Epithelial cell of prostate (primary cell): ENCODE results near the gene RAPGEF2.
"Not testable (repeated sequence)": the region's sequence is repeated elsewhere in the genome, so short reads cannot be mapped to it uniquely, and the experiment has no call there.

Source experiments
- DNase-seq: peaks from one replicate; pipeline ENCODE4 v3.0.0-alpha.2; 2011; ENCODE audit warnings: low read depth, low spot score
- H3K27ac ChIP-seq: fragments of 450-650 bp; 2 replicates; pipeline ENCODE4 v1.5.1; 2017; ENCODE audit warnings: mild to moderate bottlenecking

Gene RAPGEF2

DNA sequence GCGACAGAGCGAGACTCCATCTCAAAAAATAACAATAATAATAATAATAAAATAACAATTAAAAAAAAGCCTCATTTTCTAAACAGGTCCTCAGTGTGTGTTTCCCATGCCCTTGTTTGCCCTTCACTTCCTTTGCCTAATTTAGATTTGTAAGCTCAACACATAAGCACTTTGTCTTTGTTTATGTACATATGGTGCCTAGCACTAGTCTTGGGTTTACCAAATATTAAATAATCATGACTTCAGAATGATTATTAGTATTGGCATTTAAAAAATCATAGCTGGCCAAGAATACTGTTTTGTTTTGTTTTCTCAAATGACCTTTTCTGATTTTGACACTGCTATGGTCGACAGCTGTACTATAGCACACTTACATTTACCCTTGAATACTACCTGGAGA is 6.4 kb upstream of the RAPGEF2 start:
- H3K27ac ChIP-seq, result no peak overlapping the region
- DNase-seq, result no peak

DNA sequence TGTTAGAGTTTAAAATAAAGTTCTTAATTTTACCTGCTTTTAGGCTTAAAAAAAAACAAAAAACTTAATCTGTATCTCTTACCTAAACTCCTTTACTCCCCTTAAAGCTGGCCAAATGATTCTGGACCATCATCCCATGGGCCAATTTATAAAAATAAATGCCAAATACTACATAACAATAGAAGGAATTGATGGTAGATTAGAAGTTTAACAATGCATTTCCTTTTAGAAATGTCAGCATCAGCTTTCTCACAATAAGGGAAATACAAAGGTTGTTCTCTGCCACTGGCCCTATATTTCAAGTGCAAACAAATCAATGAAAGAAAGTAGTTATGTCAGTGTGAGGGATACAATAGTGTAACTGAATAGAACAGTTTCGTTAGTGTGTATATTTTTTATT is 5.7 kb upstream of the RAPGEF2 start:
- DNase-seq, result no peak
- no peak overlapping the region for H3K27ac ChIP-seq

DNA sequence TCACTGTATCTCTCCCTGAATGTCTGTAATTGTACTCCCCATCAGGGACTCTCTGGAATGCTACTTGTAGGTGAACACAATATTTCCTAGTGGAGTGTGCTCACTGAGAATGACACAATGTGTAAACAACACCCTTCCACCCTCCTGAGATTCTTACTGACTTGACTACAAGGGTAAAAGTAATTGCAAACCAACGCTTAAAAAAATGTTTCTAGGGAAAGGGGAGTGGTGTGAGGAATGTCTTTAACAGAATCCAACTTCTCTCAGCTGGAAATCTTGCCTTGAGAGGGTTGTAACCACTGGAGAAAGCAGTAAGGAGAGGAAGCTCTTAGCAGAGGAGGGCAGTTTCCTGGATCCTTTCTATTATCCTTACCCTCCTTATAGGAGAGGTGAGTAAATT is 5.1 kb upstream of the RAPGEF2 start:
- H3K27ac ChIP-seq, result no peak overlapping the region
- DNase-seq, result no peak

DNA sequence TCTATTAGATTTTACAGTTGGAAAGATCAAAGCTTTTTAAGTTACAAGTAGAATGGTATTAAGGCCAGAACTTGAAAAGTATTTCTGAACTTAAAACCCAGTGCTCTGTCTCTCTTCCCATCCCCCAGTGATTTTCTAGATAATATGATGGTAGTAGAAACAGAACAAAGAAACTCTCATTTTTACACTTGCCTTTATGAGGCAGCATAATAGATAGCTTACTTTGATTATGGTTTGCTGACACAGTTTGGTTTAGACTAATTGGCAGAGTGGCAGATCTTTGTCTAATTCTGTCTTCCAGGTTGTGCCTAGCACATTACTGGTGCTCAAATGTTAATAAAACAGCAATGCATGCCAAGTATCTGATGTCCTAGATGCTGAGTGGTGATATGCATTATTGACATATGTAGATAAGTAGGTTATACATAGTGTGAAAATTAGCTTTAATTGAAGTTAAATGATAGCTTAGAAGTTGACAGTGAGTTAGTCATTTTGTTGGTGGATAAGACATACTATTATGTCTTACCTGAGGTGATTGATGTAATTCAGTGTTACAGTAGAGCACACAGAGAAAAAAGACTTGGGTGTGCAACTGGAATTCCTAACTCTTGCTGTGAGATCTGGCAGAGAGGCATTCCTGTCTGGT is 4.3 kb upstream of the RAPGEF2 start:
- DNase-seq, result no peak
- H3K27ac ChIP-seq, result no peak overlapping the region

DNA sequence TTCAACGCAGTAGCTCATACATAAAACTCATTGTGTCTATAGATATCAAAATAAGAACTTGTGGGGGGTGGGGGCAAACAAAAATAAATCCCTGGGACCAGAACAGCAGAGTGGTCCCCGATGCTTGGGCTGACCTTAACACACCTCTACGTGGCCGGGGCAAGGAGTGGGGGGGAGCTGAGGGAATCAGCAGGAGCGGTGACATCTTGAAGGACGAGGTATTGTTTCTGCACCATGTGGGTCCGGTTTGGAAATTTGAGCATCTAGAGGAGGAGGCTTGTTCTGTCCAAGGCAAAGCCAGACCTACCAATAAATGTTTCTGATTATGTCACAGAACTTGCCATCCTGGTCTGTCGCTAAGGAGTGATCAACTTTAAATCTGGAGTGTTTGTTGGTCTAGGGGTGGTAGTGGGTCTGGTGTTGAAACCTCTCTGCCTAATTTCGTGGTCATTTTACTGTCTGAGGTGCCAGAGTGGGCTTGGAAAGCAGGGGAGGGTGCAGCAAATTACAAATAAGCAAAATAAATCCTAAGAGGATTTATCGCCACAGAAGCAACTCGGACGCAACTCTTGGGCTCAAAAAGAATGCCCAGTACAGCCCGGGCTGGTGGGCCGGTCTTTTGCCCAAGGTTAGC is 774 bp upstream of the RAPGEF2 start:
- H3K27ac ChIP-seq, result peak overlapping the region; percentile 90
- DNase-seq, result no peak

DNA sequence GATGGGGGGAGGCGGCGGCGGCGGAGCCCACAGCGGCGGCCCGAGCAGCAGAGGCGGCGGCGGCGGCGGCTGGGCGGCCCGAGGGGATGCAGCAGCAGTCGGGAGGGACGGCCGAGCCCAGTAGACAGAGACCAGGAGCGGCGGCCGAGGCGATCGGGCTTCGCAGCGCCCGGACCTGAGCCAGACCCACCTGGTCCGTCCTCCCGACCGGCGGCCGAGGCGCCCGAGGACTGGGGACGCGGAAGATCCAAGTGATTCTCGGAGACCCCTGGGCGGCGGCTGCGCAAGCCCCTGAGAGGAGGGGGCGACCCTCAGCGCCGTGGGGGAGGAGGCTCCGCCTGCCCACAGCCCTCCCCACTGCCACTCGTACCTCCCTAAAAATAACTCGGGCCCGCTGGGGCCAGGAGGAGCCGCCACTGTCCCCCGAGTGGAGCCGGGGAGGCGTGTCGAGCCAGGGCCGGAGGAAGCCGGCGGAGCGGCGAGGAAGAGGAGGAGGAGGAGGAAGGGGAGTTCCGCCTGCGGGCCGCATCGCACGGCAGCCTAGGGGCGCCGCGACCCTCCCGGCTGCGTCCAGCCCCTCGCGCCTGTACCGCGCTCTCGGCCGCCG is 608 bp downstream of the RAPGEF2 start:
- no peak for DNase-seq
- H3K27ac ChIP-seq, result peak overlapping the region; percentile 90

DNA sequence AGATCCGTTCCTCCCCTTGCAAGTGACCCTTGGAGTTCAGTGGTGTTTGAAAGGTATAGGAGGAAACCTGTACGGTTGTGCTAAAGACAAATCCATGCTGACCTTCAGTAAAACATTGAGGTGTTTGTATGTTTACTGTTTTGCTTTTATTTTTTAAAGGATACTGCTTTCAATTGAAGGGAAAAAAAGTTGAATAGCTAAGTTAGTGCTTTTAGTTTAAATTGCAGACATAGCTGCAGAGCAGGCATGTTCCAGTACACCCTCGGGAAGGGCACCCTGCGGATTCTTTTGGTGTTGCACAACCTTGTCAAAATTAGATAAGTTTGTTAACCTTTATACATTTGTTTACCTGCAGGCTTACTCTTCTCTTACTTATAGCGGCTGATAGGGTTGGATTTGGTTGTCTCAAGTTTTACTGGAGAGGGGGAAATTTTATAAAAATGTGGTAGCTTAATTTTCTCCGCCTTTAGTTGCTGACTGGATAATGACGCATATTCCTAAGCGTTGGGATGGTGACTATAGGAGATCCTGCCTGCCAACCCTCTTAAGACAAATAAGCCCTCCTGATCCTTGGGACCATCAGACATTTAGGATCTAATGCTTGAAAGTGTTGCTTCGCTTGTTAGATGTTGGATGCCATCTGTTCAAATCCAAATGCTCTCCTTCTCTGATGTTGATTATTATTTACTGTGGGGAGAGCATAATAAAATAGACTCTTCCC is 2.0 kb downstream of the RAPGEF2 start:
- H3K27ac ChIP-seq, result peak overlapping the region; percentile 90
- no peak for DNase-seq

DNA sequence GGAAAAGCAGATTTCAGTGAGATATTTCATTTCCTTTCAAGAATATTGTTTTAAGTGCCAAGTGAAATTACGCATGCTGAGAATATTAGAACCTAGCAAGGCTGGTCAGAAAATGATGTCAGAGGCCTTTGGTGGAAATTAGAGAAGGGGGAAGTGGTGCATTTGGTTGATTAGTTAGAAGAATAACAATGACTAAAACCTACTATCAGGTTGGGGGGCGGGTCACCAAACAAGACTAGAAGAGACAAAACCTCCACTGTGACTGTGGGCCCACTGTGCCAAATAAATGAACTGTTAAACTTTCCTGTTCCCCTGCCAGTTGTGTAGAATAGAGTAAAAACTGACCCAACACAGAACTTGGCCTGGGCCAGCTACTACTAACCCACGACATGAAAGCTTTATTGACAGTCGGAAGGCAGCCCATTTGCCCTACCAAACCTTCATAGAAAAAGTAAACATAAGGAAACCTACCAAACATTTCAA is 2.9 kb downstream of the RAPGEF2 start:
- H3K27ac ChIP-seq, result peak overlapping the region; percentile 90
- no peak for DNase-seq

DNA sequence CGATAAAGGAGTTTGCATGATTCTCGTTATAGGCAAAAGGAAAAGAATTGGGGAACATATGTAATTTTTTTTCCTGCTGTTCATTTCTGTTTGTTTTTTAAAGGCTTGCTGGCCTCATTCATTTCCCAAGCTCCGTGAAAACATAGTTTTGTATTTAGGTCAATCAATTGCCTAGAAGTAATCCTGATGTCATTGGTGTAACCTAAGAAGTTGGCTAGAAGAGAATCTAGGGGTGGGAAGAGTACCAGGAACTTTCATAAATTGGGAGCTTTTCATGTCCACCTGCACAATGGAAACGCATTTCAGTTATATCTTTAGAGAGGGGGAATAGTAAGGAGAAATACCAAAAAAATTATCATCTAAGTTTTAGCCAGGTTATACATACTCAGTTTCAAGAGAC is 3.8 kb downstream of the RAPGEF2 start:
- H3K27ac ChIP-seq, result no peak overlapping the region
- DNase-seq, result no peak

DNA sequence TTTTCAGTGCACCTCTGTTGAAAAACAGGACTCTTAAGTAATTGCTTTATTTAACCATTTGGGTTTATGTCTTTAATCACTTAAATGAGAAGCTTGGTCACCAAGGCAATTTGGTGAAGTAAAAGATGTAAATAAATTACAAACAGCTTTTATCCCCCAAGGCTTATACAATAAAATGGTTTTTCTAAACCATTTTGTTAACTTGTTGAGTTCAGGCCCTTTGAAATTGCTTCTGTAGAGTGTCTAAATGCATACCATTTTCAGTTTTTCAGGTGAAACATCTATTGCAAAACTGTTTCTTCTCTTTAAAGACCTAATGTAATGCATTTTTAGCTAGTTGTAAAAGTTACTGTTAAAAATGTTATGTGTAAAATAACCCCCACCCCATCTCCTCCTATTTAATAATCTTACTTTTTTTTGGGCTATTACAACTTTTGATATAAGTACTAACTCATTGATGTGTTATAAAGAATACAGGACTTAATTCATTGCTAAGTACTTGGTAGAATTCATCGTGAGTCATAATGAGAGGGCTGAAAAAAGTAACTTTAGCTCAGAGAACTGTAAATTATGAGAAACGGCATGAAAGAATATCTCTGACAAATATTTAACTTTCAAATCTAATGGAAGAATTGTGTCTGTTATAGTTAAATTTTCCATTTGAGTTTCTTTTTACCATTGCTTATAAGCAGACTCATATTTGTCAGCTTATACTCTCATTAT is 4.5 kb downstream of the RAPGEF2 start:
- no peak overlapping the region for H3K27ac ChIP-seq
- DNase-seq, result no peak

DNA sequence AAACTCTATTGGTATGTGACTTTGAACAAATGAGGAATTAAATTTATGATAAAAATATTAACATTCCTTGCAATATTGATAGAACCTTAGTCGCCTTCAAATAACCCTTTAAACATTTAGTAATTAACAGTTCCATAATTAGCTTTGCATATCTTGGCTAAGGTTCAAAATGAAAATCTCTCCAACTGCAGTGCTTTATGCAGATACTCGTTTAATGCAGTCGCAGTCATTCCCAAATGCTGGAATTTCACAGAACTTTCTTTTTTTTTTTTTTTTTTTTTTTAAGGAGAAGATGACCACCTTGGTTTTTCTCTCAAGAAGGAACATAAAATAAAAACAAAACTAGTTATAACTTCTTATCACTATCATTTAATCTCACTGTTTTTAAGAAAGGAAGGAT is 5.2 kb downstream of the RAPGEF2 start:
- DNase-seq, result no peak
- no peak overlapping the region for H3K27ac ChIP-seq

DNA sequence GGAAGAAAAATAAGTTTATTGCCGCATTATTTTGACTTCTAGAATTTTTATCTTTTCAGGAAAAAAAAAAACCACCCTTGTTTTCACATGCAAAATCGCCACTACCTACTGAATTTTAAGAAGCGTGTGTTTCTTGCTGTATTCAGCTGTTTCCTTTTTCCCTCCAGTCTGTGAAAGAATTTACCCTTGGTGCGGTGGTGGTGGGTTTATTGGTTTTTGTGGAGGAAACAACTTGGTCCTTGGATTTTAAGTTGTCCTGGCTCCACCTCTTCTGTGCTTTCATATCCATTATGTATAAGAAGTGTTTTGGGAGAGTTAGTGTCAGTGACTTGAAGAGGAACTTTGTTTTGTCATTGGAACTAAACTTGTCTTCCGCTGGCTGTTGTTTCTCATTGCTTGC is 8.1 kb downstream of the RAPGEF2 start:
- no peak for DNase-seq
- H3K27ac ChIP-seq, result no peak overlapping the region

DNA sequence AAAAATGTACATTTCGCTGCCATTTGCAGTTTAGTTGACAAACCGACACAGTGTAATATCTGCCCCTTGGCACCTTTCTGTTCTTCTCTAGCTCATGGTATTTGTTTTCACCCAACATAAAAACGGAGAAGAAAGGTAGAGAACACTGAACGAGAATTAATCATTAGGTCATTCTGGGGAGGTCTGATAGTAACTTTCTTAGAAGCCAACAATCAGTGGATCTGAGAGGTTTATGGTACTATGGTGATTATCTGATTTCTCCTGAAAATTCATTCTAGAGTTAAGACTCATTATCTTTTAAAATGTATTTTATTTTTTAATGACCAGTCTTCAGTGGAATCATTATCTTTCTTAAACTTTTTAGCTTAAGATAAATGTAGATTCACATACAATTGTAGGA is 8.5 kb downstream of the RAPGEF2 start:
- no peak overlapping the region for H3K27ac ChIP-seq
- DNase-seq, result no peak

DNA sequence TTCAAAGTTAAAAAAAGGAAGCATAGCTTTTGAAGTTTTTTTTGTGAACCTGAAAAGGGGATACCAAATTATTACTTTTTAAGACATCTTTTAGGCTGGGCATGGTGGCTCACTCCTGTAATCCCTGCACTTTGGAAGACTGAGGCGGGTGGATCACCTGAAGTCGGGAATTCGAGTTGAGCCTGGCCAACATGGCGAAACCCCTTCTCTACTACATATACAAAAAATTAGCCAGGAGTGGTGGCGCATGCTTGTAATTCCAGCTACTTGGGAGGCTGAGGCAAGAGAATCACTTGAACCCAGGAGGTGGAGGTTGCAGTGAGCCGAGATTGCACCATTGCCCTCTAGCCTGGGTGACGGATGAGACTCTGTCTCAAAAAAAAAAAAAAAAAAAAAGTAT is 10.5 kb downstream of the RAPGEF2 start:
- not testable (repeated sequence) for DNase-seq

DNA sequence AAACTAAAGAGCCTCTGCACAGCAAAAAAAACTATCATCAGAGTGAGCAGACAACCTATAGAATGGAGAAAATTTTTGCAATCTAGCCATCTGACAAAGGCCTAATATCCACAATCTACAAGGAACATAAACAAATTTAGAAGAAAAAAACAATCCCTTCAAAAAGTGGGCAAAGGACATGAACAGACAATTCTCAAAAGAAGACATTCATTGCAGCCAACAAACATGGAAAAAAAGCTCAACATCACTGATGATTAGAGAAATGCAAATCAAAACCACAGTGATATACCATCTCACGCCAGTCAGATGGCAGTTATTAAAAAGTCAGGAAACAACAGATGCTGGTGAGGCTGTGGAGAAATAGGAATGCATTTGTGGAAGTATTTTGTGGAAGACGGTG is 13.2 kb downstream of the RAPGEF2 start:
- not testable (repeated sequence) for DNase-seq, H3K27ac ChIP-seq

More for the DNA sequence above, 10.5 kb downstream of the RAPGEF2 start:
- not testable (repeated sequence) for H3K27ac ChIP-seq

DNA sequence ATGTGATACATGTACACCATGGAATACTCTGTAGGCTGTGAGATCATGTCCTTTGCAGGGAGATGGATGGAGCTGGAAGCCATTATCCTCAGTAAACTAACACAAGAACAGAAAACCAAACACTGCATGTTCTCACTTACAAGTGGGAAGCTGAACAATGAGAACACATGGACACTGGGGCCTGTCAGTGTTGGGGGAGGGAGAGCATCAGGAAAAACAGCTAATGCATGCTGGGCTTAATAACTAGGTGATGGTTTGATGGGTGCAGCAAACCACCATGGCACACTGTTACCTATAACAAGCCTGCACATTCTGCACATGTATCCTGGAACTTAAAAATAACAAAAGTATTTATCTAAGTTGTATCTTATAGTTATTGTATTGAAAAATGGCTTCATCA is 13.8 kb downstream of the RAPGEF2 start:
- DNase-seq, H3K27ac ChIP-seq: not testable (repeated sequence)

DNA sequence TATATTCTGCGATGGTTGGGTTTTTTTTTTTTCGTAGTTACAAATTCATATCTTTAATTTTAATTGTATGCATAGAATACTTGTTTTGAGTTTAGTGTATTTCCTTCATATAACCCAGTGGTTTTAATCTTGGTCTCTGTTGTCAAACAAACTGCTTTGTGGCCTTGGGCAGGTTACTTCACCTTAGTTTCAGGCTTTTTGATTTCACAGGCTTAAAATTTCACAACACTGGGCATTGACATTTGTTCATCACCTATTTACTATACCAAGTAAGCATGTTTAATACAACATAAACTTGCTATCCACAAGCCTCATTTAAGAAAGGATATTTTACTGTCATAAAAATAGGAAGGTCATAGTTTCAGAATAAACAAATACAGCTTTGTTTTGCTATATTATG is 14.7 kb downstream of the RAPGEF2 start:
- peak overlapping the region; percentile 35 for H3K27ac ChIP-seq
- DNase-seq, result no peak

DNA sequence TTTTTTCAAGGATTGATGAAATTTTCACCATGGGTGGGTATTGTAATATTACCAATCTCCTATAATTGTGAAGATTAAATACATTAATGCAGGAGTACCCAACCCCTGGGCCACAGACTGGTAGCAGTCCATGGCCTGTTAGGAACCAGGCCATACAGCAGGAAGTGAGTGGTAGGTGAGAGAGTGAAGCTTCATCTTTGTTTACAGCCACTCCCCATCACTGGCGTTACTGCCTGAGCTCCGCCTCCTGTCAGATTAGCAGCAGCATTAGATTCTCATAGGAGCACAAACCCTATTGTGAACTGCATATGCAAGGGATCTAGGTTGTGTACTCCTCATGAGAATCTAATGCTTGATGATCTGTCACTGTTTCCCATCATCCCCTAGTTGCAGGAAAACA is 15.1 kb downstream of the RAPGEF2 start:
- H3K27ac ChIP-seq, result peak overlapping the region; percentile 35
- DNase-seq, result no peak

DNA sequence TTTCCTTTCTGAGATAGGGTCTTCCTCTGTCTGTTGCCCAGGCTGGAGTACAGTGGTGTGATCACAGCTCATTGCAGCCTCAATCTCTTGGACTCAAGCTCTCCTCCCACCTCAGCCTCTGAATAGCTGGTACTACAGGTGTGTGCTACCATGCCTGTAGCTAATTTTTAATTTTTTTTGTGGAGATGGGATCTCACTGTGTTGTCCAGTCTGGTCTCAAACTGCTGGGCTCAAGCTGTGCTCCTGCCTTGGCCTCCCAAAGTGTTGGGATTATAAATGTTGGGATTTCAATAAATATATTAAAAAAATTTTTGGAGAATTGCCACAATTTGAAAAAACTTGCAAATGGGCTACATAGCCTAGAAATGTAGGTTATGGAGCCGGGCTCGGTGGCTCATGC is 18.5 kb downstream of the RAPGEF2 start:
- no peak overlapping the region for H3K27ac ChIP-seq
- DNase-seq, result no peak

DNA sequence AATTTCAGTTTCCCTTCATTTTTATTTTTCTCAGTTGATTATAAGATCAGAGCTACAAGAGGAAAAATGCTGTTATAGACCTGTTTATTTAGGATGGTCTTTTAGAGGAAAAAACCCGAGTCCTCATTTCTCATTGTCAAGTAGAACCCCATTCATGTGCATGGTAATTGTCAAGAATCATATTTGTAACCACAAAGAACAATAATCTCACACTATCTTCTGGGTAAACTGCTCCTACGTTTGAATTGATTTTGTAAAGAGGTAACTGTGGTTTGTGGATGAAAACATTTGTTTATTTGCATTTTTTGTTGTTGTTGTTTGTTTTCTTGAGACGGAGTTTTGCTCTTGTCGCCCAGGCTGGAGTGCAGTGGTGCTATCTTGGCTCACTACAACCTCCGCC is 23.8 kb downstream of the RAPGEF2 start:
- no peak for DNase-seq
- H3K27ac ChIP-seq, result no peak overlapping the region
